K562 (cell line): ENCODE data around the gene TIGD1. TPM values are rescaled to one million over a fixed set of nuclear protein-coding genes. Genes with fewer than 3 reads are reported as not detected.

Experiments
- ATAC-seq: fragments of 200-7000 bp; cut with Tn5 transposase; 3 replicates; pipeline ENCODE4 v1.9.1; 2020; ENCODE audit warnings: moderate library complexity
- BruUV-seq: library from RNA; stranded (reverse); fragments of 400-500 nt; replicated peaks from 2 replicates; lab custom pipeline; 2021; lab: Mats Ljungman, UMichigan
- CTCF ChIA-PET: fragments of 300-600 bp; formaldehyde crosslinking; extraction: SDS; loops from one replicate; lab custom pipeline; 2021; ENCODE audit warnings: low intra/inter-chr PET ratio; lab: Yijun Ruan, JAX
- POLR2A ChIA-PET: fragments of 300-600, 350-650 bp; sonication (Branson Sonifier 250); formaldehyde crosslinking; extraction: SDS; loops from one replicate; lab custom pipeline; 2021; ENCODE audit warnings: antibody characterized with exemption, inconsistent platforms; lab: Yijun Ruan, JAX
- DNase-seq, 4 experiments: peaks; one replicate each; pipeline versions ENCODE4 v3.0.0 to v3.0.0-alpha.2; 2011 to 2018; ENCODE audit warnings: low spot score in 3 of 4, mixed read lengths in 3 of 4; ENCODE audit errors: extremely low read depth in 1 of 4
- FAIRE-seq: peaks from 2 replicates; lab custom pipeline; 2011; peaks lifted over from hg19 to GRCh38; lab: Jason Lieb, UNC
- H2AFZ ChIP-seq: 2 replicates; pipeline ENCODE4 v1.6.0; 2011; ENCODE audit warnings: low read depth, low read length, control low read depth, inconsistent platforms
- H3K27ac ChIP-seq: fragments of 200-600 bp; 3 replicates; pipeline ENCODE4 v1.8.0; 2011; ENCODE audit warnings: low read depth, mild to moderate bottlenecking, control low read depth, inconsistent platforms, low read length, moderate library complexity, mixed read lengths; ENCODE audit errors: extremely low read depth
- H3K27me3 ChIP-seq, 2 experiments: fragments of 300-600 bp in 1 of 2; 2 replicates in 1 of 2; 3 replicates in 1 of 2; pipeline versions ENCODE4 v1.6.0 to v1.8.0; 2011; ENCODE audit warnings: inconsistent platforms in 2 of 2, low read length in 2 of 2, mild to moderate bottlenecking in 1 of 2, mixed read lengths in 1 of 2, moderate library complexity in 1 of 2; ENCODE audit not compliant: control insufficient read depth in 2 of 2, insufficient read depth in 2 of 2
- H3K36me3 ChIP-seq: fragments of 300-600 bp; 3 replicates; pipeline ENCODE4 v1.8.0; 2011; ENCODE audit warnings: mild to moderate bottlenecking, low read length, inconsistent platforms; ENCODE audit not compliant: control insufficient read depth, insufficient read depth
- H3K4me1 ChIP-seq, 2 experiments: fragments of 200-600 bp in 1 of 2; replicated peaks in 1 of 2; 2 replicates in 1 of 2; 3 replicates in 1 of 2; pipeline versions ENCODE4 v1.5.1 to v1.8.0; 2011; ENCODE audit warnings: inconsistent platforms in 2 of 2, low read length in 2 of 2, mild to moderate bottlenecking in 1 of 2, mixed read lengths in 1 of 2, moderate library complexity in 1 of 2; ENCODE audit not compliant: control insufficient read depth in 2 of 2, insufficient read depth in 2 of 2
- H3K4me2 ChIP-seq: 2 replicates; pipeline ENCODE4 v1.6.1; 2011; ENCODE audit warnings: low read length, control low read depth, inconsistent platforms, mixed read lengths; ENCODE audit not compliant: insufficient read depth
- H3K4me3 ChIP-seq: fragments of 200-600 bp; sonication (generic), shearing (Covaris generic); 2 replicates; pipeline ENCODE4 v1.5.1; 2016; ENCODE audit warnings: control low read depth, inconsistent platforms
- H3K79me2 ChIP-seq: fragments of 200-600 bp; 3 replicates; pipeline ENCODE4 v1.8.0; 2011; ENCODE audit warnings: low read length, inconsistent platforms; ENCODE audit not compliant: control insufficient read depth, insufficient read depth
- H3K9ac ChIP-seq, 2 experiments: 2 replicates each; pipeline versions ENCODE4 v1.6.0 to v1.6.1; 2011; ENCODE audit warnings: low read depth in 2 of 2, low read length in 2 of 2, control low read depth in 1 of 2, inconsistent platforms in 1 of 2, mild to moderate bottlenecking in 1 of 2, mixed read lengths in 1 of 2; ENCODE audit not compliant: insufficient read depth in 1 of 2
- H3K9me1 ChIP-seq: one replicate; pipeline ENCODE4 v1.6.0; 2011; ENCODE audit warnings: inconsistent platforms, mild to moderate bottlenecking, low read length, moderate library complexity; ENCODE audit not compliant: control insufficient read depth, insufficient read depth
- H3K9me3 ChIP-seq: replicated peaks from 2 replicates; pipeline ENCODE4 v1.5.1; 2011; ENCODE audit warnings: low read depth, low read length, inconsistent platforms; ENCODE audit not compliant: control insufficient read depth, insufficient read depth
- H4K20me1 ChIP-seq: replicated peaks from 2 replicates; pipeline ENCODE4 v1.6.1; 2011; ENCODE audit warnings: low read length, inconsistent platforms, mixed read lengths; ENCODE audit not compliant: control insufficient read depth, insufficient read depth
- ATF1 ChIP-seq, 2 experiments: fragments of 450-650 bp in 1 of 2; IDR thresholded peaks; 2 replicates each; pipeline ENCODE4 v1.6.1; 2016; ENCODE audit warnings: missing compliant biosample characterization in 1 of 2, missing genetic modification characterization in 1 of 2
- HSF4 ChIP-seq: fragments of 250-450 bp; sonication (Bioruptor Pico); IDR thresholded peaks from 2 replicates; pipeline ENCODE4 v2.1.2; 2022; ENCODE audit warnings: mild to moderate bottlenecking, moderate library complexity, borderline replicate concordance
- KLF16 ChIP-seq: IDR thresholded peaks from 2 replicates; pipeline ENCODE4 v1.6.1; 2016; ENCODE audit warnings: antibody characterized with exemption
- POLR2G ChIP-seq: fragments of 200-400 bp; formaldehyde crosslinking; IDR thresholded peaks from 2 replicates; pipeline ENCODE4 v1.6.1; 2017; ENCODE audit warnings: low read depth, mild to moderate bottlenecking, antibody characterized with exemption, low read length, moderate library complexity
- RBFOX2 ChIP-seq: fragments of 200-400 bp; formaldehyde crosslinking; IDR thresholded peaks from 2 replicates; pipeline ENCODE4 v1.6.1; 2017; ENCODE audit warnings: low read depth, mild to moderate bottlenecking, low read length, moderate library complexity
- WGBS: fragments of 100-300 bp; shearing (Covaris generic); methylation state at CpG from one replicate; pipeline ENCODE4 v1.1.6; 2016; ENCODE audit warnings: low coverage, mixed read lengths; ENCODE audit not compliant: insufficient coverage; ENCODE audit errors: missing lambda C conversion rate; 5-methylcytosine and 5-hydroxymethylcytosine counted together
- in situ Hi-C: fragments of 300-500 bp; cut with MboI; formaldehyde crosslinking; loops from 4 replicates; pipeline ENCODE4 v1.15.0; 2018; ENCODE audit warnings: inconsistent platforms, mixed read lengths
- intact Hi-C: fragments of 100-400 bp; cut with micrococcal nuclease; formaldehyde crosslinking; loops from 2 replicates; pipeline ENCODE4 v1.14.2; 2022
- polyA plus RNA-seq, 8 experiments: library from polyadenylated mRNA; depleted of rRNA in 4 of 8; stranded (reverse) in 5 of 8; unstranded in 3 of 8; fragments of >200 nt; fragmentation: Nextera tagmentation in 2 of 8; fragmentation: Illumina TruSeq in 1 of 8; extraction: Ambion mirVana in 2 of 8; extraction: Trizol in 1 of 8; gene quantifications; 2 replicates each; pipeline versions ENCODE4 v1.2.1 to v1.2.3, GENCODE V29; 2011 to 2014; ENCODE audit warnings: inconsistent platforms in 1 of 8, missing spikeins in 1 of 8
- total RNA-seq, 7 experiments: library from RNA; depleted of rRNA in 6 of 7; stranded (reverse); fragments of >200 nt in 6 of 7; fragmentation: Illumina TruSeq in 2 of 7; extraction: Trizol in 2 of 7; gene quantifications; 2 replicates each; pipeline versions ENCODE4 v1.2.1 to v1.2.3, GENCODE V29; 2011 to 2021; ENCODE audit warnings: low replicate concordance in 1 of 7
- TF ChIP-seq, protein P1 (sequence below): IDR thresholded peaks from 2 replicates; pipeline ENCODE4 v1.6.1; 2012; ENCODE audit warnings: low read depth, low read length, improper control_type of control experiment, borderline replicate concordance
- TF ChIP-seq, protein P2 (sequence below): fragments of 450-650 bp; formaldehyde crosslinking; IDR thresholded peaks from 2 replicates; pipeline ENCODE4 v1.4.0; 2022; ENCODE audit warnings: missing genetic modification characterization
- TF ChIP-seq, protein P3 (sequence below): fragments of 250-450 bp; sonication (Bioruptor Pico); IDR thresholded peaks from 2 replicates; pipeline ENCODE4 v1.8.0; 2021; ENCODE audit warnings: moderate library complexity, mild to moderate bottlenecking, inconsistent platforms

Gene TIGD1
- total and polyA plus RNA-seq, 9 of the 15 experiments (the other 6 are each of a cell fraction or from before 2014, with no cell fraction given): 2.0 to 10.1 (median 6.6) TPM

DNA sequence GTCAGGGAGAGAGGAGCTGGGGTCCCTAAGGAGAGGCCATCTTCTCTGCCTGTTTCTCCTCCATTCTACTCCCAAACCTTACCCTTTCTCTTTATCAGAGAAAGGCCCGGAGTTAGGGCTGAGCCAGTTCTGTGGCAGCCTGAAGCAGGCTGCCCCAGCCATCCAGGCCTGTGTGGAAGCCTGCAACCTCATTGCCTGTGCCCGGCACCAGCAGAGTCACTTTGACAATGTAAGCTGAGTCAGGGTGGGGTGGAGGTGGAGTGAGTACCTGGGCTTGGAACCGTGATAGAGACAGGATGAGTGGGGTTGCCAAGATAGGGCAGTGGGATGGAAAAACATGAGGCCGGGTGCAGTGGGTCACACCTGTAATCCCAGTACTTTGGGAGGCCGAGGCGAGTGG lies 5.7 kb downstream of the TIGD1 start:
- H3K4me1 ChIP-seq: peaks cover 0 to 32% of the 10 kb centered on the region in 2 experiments; a peak in 3 of 5 replicates
- H3K9ac ChIP-seq: no peak overlapping the region; a peak in 1 of 4 replicates
- no TSS peak for BruUV-seq
- peaks cover 16% of the 10 kb centered on the region; the same call in 2 of the 3 replicates for H3K79me2 ChIP-seq
- no peaks in the 10 kb centered on the region for H3K9me3 ChIP-seq
- H3K4me2 ChIP-seq: no peak overlapping the region
- no peak for TF ChIP-seq HSF4
- no peaks in the 10 kb centered on the region for H3K27me3 ChIP-seq
- no peak for FAIRE-seq
- no peak for DNase-seq
- intact Hi-C loops (no loop called here), in situ Hi-C loops (no loop called here)
- POLR2A ChIA-PET: interaction anchor here (0.6 to 0.7 kb wide), 3 partner anchors 19 to 1824 kb away, joined by 3 to 4 read pairs (median 4); partner anchors contain the start of gene CHRND
- ATAC-seq: no peak; the same call in 2 of the 3 replicates
- H3K36me3 ChIP-seq: peaks cover 15% of the 10 kb centered on the region; the same call in 2 of the 3 replicates
- H3K9me1 ChIP-seq: no peaks in the 10 kb centered on the region
- H3K27ac ChIP-seq: no peak overlapping the region
- 69% methylated on average over 3 of the region's 6 CpGs for WGBS
- no peak overlapping the region for H3K4me3 ChIP-seq
- no peaks in the 10 kb centered on the region for H4K20me1 ChIP-seq
- CTCF ChIA-PET: no interaction called here
- H2AFZ ChIP-seq: no peak overlapping the region

DNA sequence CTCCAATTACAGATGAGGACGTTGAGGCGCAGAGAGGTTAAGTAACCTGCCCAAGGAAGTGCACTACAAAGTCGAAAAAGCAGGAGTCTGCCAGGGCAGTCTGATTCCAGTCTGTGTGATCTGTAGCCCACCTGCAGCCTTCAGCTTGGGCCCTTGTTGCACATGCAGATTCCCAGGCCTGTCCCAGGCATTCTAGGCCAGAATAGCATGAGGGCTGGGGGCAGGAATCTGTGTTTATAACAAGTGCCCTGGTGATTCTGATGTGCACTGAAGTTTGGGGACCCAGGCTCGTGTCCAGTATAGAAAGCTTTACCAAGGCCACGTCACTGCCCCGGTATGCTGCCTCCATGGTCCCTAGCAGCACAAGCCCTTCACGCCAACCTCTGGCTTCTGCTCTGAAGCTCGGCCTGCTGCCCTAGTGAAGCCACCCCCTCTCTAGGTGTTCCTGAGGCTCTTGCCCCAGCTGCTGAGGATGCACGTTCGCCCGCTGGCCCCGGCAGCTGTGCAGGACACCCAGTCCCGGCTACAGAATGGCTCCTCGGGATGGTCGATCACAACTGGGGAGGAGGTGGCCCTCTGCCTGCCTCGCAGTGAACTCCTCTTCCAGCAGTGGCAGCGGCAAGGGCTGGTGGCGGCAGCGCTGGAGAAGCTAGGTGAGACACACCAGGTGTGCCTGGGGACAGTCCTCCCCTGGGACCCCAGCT lies 6.3 kb downstream of the TIGD1 start:
- in situ Hi-C loops (no loop called here), intact Hi-C loops (no loop called here)
- peaks cover 10% of the 10 kb centered on the region; the same call in 1 of the 3 replicates for H3K79me2 ChIP-seq
- no peak for DNase-seq
- no peak overlapping the region for H3K4me3 ChIP-seq
- H3K9me3 ChIP-seq: no peaks in the 10 kb centered on the region
- no peak overlapping the region; a peak in 2 of 4 replicates for H3K9ac ChIP-seq
- CTCF ChIA-PET: no interaction called here
- peak; percentile 7; the same call in 1 of the 3 replicates for ATAC-seq
- H3K27ac ChIP-seq: no peak overlapping the region
- WGBS: 78% methylated on average over 16 of the region's 19 CpGs
- no peaks in the 10 kb centered on the region for H4K20me1 ChIP-seq
- H2AFZ ChIP-seq: no peak overlapping the region
- no peak overlapping the region for H3K4me2 ChIP-seq
- H3K27me3 ChIP-seq: no peaks in the 10 kb centered on the region
- peaks cover 15% of the 10 kb centered on the region; the same call in 2 of the 3 replicates for H3K36me3 ChIP-seq
- peaks cover 0 to 38% of the 10 kb centered on the region in 2 experiments; a peak in 3 of 5 replicates for H3K4me1 ChIP-seq
- no peaks in the 10 kb centered on the region for H3K9me1 ChIP-seq
- POLR2A ChIA-PET: interaction anchor here (0.6 kb wide), 1 partner anchor 330 kb away, joined by 4 read pairs; no protein-coding TSS in a partner anchor
- BruUV-seq: no TSS peak
- no peak for FAIRE-seq
- TF ChIP-seq, protein P1, sequence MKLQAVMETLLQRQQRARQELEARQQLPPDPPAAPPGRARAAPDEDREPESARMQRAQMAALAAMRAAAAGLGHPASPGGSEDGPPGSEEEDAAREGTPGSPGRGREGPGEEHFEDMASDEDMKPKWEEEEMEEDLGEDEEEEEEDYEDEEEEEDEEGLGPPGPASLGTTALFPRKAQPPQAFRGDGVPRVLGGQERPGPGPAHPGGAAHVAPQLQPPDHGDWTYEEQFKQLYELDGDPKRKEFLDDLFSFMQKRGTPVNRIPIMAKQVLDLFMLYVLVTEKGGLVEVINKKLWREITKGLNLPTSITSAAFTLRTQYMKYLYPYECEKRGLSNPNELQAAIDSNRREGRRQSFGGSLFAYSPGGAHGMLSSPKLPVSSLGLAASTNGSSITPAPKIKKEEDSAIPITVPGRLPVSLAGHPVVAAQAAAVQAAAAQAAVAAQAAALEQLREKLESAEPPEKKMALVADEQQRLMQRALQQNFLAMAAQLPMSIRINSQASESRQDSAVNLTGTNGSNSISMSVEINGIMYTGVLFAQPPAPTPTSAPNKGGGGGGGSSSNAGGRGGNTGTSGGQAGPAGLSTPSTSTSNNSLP: no peak
- peak; percentile 41; the same call in 1 of the 2 replicates for TF ChIP-seq RBFOX2
- TF ChIP-seq, protein P2, sequence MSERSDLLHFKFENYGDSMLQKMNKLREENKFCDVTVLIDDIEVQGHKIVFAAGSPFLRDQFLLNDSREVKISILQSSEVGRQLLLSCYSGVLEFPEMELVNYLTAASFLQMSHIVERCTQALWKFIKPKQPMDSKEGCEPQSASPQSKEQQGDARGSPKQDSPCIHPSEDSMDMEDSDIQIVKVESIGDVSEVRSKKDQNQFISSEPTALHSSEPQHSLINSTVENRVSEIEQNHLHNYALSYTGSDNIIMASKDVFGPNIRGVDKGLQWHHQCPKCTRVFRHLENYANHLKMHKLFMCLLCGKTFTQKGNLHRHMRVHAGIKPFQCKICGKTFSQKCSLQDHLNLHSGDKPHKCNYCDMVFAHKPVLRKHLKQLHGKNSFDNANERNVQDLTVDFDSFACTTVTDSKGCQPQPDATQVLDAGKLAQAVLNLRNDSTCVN: no peak
- TF ChIP-seq POLR2G: peak; percentile 49
- TF ChIP-seq ATF1 (CRISPR knock-in tag; IDR thresholded peaks at IDR 0.05): no peak
- no peak for TF ChIP-seq ATF1 (tag; IDR thresholded peaks at IDR 0.05)
- TF ChIP-seq KLF16: no peak
- TF ChIP-seq, protein P3, sequence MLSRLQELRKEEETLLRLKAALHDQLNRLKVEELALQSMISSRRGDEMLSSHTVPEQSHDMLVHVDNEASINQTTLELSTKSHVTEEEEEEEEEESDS (CRISPR knock-in tag): no peak
